Measurements from ENCODE around the gene TCEA2. TPM values are rescaled to one million over a fixed set of nuclear protein-coding genes. Genes with fewer than 3 reads are reported as not detected.

The TCEA2 gene
- total and polyA plus RNA-seq, 2 donors (not counting 1 experiment from before 2014, with no cell fraction given): 17.1 to 23.9 TPM

DNA sequence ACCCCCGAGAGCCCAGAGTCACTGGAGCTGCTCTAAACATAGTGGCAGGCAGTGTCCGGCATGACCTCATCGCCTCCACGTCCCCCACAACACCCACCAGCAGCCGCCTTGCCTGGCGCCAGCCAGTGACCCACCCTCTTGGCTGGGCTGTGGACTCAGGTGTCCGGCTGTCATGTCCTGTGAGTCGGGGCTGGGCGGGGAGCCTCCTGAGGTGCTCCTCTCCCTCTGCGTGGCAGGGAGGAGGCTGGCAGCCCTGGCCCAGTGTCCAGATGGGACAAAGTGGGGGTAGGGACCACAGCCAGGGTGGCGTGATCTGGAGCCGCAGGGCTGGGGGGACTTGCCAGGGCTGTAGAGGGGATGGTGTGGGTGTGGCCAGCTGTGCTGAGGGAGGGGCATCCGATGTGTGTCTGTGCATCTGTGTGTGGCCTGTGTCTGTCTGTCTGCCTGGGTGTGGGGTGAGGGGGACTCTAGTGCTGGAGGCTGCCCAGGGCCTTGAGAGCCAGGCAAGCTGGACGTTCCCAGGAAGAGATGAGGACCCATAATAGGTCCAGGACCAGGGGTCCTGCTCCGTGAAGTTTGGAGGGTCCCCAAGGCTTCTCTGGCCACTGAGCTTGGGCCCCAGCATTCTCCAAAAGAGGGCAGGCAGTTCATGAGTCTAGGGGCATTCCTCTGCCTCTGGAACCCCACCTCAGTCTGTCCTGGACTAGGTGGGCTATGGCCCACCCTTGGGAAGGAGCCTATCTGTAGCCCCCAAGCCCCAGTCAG lies 11.3 kb upstream of the TCEA2 start:
- H3K4me2 ChIP-seq (ENCODE audit: extremely low read depth, insufficient read depth, low read length): no peak overlapping the region
- no peak for TF ChIP-seq EZH2 (IDR thresholded peaks at IDR 0.05; ENCODE audit: low read length, missing control alignments)
- TF ChIP-seq, protein P1, sequence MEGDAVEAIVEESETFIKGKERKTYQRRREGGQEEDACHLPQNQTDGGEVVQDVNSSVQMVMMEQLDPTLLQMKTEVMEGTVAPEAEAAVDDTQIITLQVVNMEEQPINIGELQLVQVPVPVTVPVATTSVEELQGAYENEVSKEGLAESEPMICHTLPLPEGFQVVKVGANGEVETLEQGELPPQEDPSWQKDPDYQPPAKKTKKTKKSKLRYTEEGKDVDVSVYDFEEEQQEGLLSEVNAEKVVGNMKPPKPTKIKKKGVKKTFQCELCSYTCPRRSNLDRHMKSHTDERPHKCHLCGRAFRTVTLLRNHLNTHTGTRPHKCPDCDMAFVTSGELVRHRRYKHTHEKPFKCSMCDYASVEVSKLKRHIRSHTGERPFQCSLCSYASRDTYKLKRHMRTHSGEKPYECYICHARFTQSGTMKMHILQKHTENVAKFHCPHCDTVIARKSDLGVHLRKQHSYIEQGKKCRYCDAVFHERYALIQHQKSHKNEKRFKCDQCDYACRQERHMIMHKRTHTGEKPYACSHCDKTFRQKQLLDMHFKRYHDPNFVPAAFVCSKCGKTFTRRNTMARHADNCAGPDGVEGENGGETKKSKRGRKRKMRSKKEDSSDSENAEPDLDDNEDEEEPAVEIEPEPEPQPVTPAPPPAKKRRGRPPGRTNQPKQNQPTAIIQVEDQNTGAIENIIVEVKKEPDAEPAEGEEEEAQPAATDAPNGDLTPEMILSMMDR (conservative IDR thresholded peaks at IDR 0.05 in 1 of 2, IDR thresholded peaks at IDR 0.05 in 1 of 2; ENCODE audit: low read depth in 1 of 2, low read length in 2 of 2): no peak
- no peaks in the 10 kb centered on the region for H3K9me3 ChIP-seq (ENCODE audit: control insufficient read depth, insufficient read depth, low read depth, low read length)
- H4K20me1 ChIP-seq (ENCODE audit: control insufficient read depth, extremely low read depth, insufficient read depth, low read length): no peaks in the 10 kb centered on the region
- no peak overlapping the region for H3K27ac ChIP-seq (ENCODE audit: insufficient read depth, low read length)
- no peaks in the 10 kb centered on the region for H3K79me2 ChIP-seq (ENCODE audit: control insufficient read depth, insufficient read depth, low read length)
- no peak for DNase-seq (ENCODE audit: low read depth in 2 of 2)
- H3K9ac ChIP-seq (ENCODE audit: insufficient read depth, low read length): no peak overlapping the region
- H3K27me3 ChIP-seq (ENCODE audit: control insufficient read depth, insufficient read depth, low read length): peaks cover 11% of the 10 kb centered on the region
- H3K36me3 ChIP-seq (ENCODE audit: control insufficient read depth, insufficient read depth, low read length): no peaks in the 10 kb centered on the region
- no peaks in the 10 kb centered on the region for H3K4me1 ChIP-seq (ENCODE audit: control insufficient read depth, extremely low read depth, insufficient read depth, low read length)
- no peak overlapping the region for H3K4me3 ChIP-seq (replicated peaks in 1 of 4; ENCODE audit: control extremely low read depth in 1 of 4, insufficient read depth in 1 of 4, low read depth in 3 of 4, low read length in 4 of 4)
- H2AFZ ChIP-seq (ENCODE audit: low read length): no peak overlapping the region

DNA sequence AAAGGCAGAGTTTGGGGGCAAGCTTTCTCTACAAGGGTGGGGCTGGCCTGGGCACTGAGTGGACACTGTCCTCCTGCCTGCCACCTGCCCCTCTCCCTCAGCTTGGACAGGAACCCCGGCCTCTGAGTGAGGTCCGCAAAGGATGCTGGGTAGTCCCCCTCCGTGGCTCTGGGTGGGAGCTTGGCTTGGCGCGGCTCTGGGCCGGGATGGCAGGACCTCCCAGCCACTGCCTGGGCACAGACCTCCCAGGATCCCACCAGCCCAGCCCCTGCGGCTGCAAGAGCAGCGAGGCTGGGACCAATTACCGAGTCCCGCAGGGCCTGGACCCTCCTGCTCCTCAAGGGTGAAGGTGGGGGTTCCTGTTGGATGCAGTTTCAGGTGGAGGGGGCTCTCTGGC lies 10.7 kb upstream of the TCEA2 start:
- no peaks in the 10 kb centered on the region for H3K36me3 ChIP-seq (ENCODE audit: control insufficient read depth, insufficient read depth, low read length)
- DNase-seq (ENCODE audit: low read depth in 2 of 2): no peak
- no peak for TF ChIP-seq EZH2 (IDR thresholded peaks at IDR 0.05; ENCODE audit: low read length, missing control alignments)
- TF ChIP-seq, protein P1 (conservative IDR thresholded peaks at IDR 0.05 in 1 of 2, IDR thresholded peaks at IDR 0.05 in 1 of 2; ENCODE audit: low read depth in 1 of 2, low read length in 2 of 2): no peak
- no peak overlapping the region for H3K27ac ChIP-seq (ENCODE audit: insufficient read depth, low read length)
- no peak overlapping the region for H3K9ac ChIP-seq (ENCODE audit: insufficient read depth, low read length)
- no peaks in the 10 kb centered on the region for H3K9me3 ChIP-seq (ENCODE audit: control insufficient read depth, insufficient read depth, low read depth, low read length)
- H3K4me1 ChIP-seq (ENCODE audit: control insufficient read depth, extremely low read depth, insufficient read depth, low read length): no peaks in the 10 kb centered on the region
- H3K4me2 ChIP-seq (ENCODE audit: extremely low read depth, insufficient read depth, low read length): no peak overlapping the region
- H3K27me3 ChIP-seq (ENCODE audit: control insufficient read depth, insufficient read depth, low read length): peaks cover 8% of the 10 kb centered on the region
- no peaks in the 10 kb centered on the region for H4K20me1 ChIP-seq (ENCODE audit: control insufficient read depth, extremely low read depth, insufficient read depth, low read length)
- H2AFZ ChIP-seq (ENCODE audit: low read length): no peak overlapping the region
- H3K79me2 ChIP-seq (ENCODE audit: control insufficient read depth, insufficient read depth, low read length): no peaks in the 10 kb centered on the region
- no peak overlapping the region for H3K4me3 ChIP-seq (replicated peaks in 1 of 4; ENCODE audit: control extremely low read depth in 1 of 4, insufficient read depth in 1 of 4, low read depth in 3 of 4, low read length in 4 of 4)

DNA sequence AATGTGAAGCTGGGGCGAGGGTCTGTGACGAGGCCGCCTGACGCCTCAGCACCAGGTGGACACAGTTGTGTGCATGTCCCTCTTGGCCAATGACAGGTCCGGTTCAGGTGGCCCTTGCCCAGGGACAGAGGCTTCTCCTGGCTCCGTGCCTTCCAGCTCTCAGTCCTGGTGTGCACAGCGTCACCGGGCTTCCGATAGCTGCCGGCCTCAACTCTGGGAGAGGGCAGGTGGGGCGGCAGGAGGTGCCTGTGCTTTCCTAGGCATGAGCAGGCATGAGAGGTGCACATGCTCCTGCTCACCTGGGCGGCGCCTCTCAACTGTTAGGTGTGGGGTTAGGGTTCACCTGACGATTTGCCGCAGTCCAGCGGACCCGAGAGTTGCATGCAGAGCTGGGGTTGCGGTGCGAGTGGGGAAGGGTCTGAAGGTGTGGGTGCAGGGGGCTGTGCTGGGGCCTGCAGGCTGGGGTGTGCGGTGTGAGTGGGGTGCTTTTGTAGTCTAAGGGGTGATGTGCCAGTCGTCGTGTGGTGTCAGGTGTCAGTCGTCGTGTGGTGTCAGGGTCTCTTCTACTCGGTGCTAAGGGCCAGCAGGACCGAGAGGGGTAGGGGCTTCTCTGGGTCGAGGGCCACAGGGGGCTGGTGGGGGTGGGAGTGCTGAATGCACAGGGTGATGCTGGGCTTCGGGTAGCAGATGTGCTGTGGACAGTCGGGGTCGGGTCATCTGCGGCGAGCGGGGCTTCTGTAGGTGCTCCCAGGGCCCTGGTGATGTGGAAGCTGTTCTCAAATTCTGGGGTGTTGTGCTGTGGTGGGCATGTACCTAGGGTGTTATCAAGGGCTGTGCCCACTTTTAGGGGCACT lies 9.8 kb upstream of the TCEA2 start:
- no peaks in the 10 kb centered on the region for H3K79me2 ChIP-seq (ENCODE audit: control insufficient read depth, insufficient read depth, low read length)
- no peak for TF ChIP-seq EZH2 (IDR thresholded peaks at IDR 0.05; ENCODE audit: low read length, missing control alignments)
- TF ChIP-seq, protein P1 (conservative IDR thresholded peaks at IDR 0.05 in 1 of 2, IDR thresholded peaks at IDR 0.05 in 1 of 2; ENCODE audit: low read depth in 1 of 2, low read length in 2 of 2): no peak
- H3K4me3 ChIP-seq (replicated peaks in 1 of 4; ENCODE audit: control extremely low read depth in 1 of 4, insufficient read depth in 1 of 4, low read depth in 3 of 4, low read length in 4 of 4): no peak overlapping the region
- peaks cover 6% of the 10 kb centered on the region for H3K27me3 ChIP-seq (ENCODE audit: control insufficient read depth, insufficient read depth, low read length)
- no peaks in the 10 kb centered on the region for H3K36me3 ChIP-seq (ENCODE audit: control insufficient read depth, insufficient read depth, low read length)
- no peaks in the 10 kb centered on the region for H4K20me1 ChIP-seq (ENCODE audit: control insufficient read depth, extremely low read depth, insufficient read depth, low read length)
- H3K9me3 ChIP-seq (ENCODE audit: control insufficient read depth, insufficient read depth, low read depth, low read length): no peaks in the 10 kb centered on the region
- no peaks in the 10 kb centered on the region for H3K4me1 ChIP-seq (ENCODE audit: control insufficient read depth, extremely low read depth, insufficient read depth, low read length)
- H3K27ac ChIP-seq (ENCODE audit: insufficient read depth, low read length): no peak overlapping the region
- H3K9ac ChIP-seq (ENCODE audit: insufficient read depth, low read length): no peak overlapping the region
- H3K4me2 ChIP-seq (ENCODE audit: extremely low read depth, insufficient read depth, low read length): no peak overlapping the region
- no peak overlapping the region for H2AFZ ChIP-seq (ENCODE audit: low read length)
- DNase-seq (ENCODE audit: low read depth in 2 of 2): no peak

Measured in fibroblast of lung (primary cell).